ENCODE data around the gene NTRK3. TPM values are rescaled to one million over a fixed set of nuclear protein-coding genes. Genes with fewer than 3 reads are reported as not detected.
"Not testable (repeated sequence)": the region's sequence is repeated elsewhere in the genome, so short reads cannot be mapped to it uniquely, and the experiment has no call there.

Gene NTRK3
- total RNA-seq, 6 experiments from 2014 or later: 0.35 to 0.75 (median 0.46) TPM

GRCh38 chr15:87846746-87847145, 409.8 kb downstream of the NTRK3 start:
- Histone ChIP-seq H3K9me3 (no peaks in the 10 kb centered on the region), H3K27me3 (no peaks in the 10 kb centered on the region), H3K36me3 (no peaks in the 10 kb centered on the region), H3K27ac (no peak overlapping the region), H3K4me1 (no peaks in the 10 kb centered on the region), H3K4me3 (no peak overlapping the region)
- no peak for ATAC-seq
- intact Hi-C loops (cut with DNase I): no loop called here
- TF ChIP-seq POLR2A (IDR thresholded peaks at IDR 0.05) (no peak), CTCF (IDR thresholded peaks at IDR 0.05) (no peak)
- no peak for DNase-seq
- WGBS (ENCODE audit: insufficient coverage, low coverage, low lambda C conversion rate, missing lambda C conversion rate): 77% methylated on average over 3 of the region's 3 CpGs

- no peak overlapping the region for H3K4me3 ChIP-seq
- no peak overlapping the region for H3K27ac ChIP-seq
- ATAC-seq (no peak), DNase-seq (no peak)
- intact Hi-C loops (cut with DNase I): no loop called here
- 90% methylated on average over 2 of the region's 3 CpGs for WGBS (ENCODE audit: insufficient coverage, low coverage, low lambda C conversion rate, missing lambda C conversion rate)
- TF ChIP-seq POLR2A (IDR thresholded peaks at IDR 0.05) (no peak), CTCF (IDR thresholded peaks at IDR 0.05) (no peak)
- no peaks in the 10 kb centered on the region for H3K4me1 ChIP-seq
- no peaks in the 10 kb centered on the region for H3K36me3 ChIP-seq
- no peaks in the 10 kb centered on the region for H3K9me3 ChIP-seq
- H3K27me3 ChIP-seq: no peaks in the 10 kb centered on the region
Observed at GRCh38 chr15:87843312-87843711, 413.2 kb downstream of the NTRK3 start.

- no peaks in the 10 kb centered on the region for H3K27me3 ChIP-seq
- no peak overlapping the region for H3K27ac ChIP-seq
- no CpG with 5 or more reads among the region's 1 CpG for WGBS (ENCODE audit: insufficient coverage, low coverage, low lambda C conversion rate, missing lambda C conversion rate)
- intact Hi-C loops (cut with DNase I): no loop called here
- ATAC-seq (no peak), DNase-seq (no peak)
- H3K4me1 ChIP-seq: no peaks in the 10 kb centered on the region
- no peak overlapping the region for H3K4me3 ChIP-seq
- no peaks in the 10 kb centered on the region for H3K36me3 ChIP-seq
- no peak for TF ChIP-seq CTCF (IDR thresholded peaks at IDR 0.05)
- H3K9me3 ChIP-seq: no peaks in the 10 kb centered on the region
Observed at GRCh38 chr15:87841426-87841998, 415.0 kb downstream of the NTRK3 start.

GRCh38 chr15:87835830-87836229, 420.7 kb downstream of the NTRK3 start:
- 71% methylated on average over 1 of the region's 2 CpGs for WGBS (ENCODE audit: insufficient coverage, low coverage, low lambda C conversion rate, missing lambda C conversion rate)
- H3K4me1 ChIP-seq; intact Hi-C loops (cut with DNase I); H3K4me3 ChIP-seq; H3K27me3 ChIP-seq; H3K9me3 ChIP-seq; DNase-seq; H3K36me3 ChIP-seq; H3K27ac ChIP-seq; ATAC-seq: not testable (repeated sequence)

GRCh38 chr15:87833333-87833732, 423.2 kb downstream of the NTRK3 start:
- DNase-seq; intact Hi-C loops (cut with DNase I); ATAC-seq; H3K9me3 ChIP-seq; H3K27me3 ChIP-seq; H3K4me1 ChIP-seq; H3K27ac ChIP-seq; H3K36me3 ChIP-seq; H3K4me3 ChIP-seq: not testable (repeated sequence)
- WGBS (ENCODE audit: insufficient coverage, low coverage, low lambda C conversion rate, missing lambda C conversion rate): 55% methylated on average over 3 of the region's 5 CpGs
